HG03025 (cell line): Measurements from ENCODE around the gene METAP2.
"Not testable (repeated sequence)": the region's sequence is repeated elsewhere in the genome, so short reads cannot be mapped to it uniquely, and the experiment has no call there.

Experiments used
- ATAC-seq: cut with Tn5 transposase; IDR thresholded peaks from one replicate; pipeline ENCODE4 v1.9.1; 2021; ENCODE audit warnings: mild to moderate bottlenecking, moderate library complexity; ENCODE audit not compliant: unreplicated experiment, low FRiP score

The METAP2 gene

DNA sequence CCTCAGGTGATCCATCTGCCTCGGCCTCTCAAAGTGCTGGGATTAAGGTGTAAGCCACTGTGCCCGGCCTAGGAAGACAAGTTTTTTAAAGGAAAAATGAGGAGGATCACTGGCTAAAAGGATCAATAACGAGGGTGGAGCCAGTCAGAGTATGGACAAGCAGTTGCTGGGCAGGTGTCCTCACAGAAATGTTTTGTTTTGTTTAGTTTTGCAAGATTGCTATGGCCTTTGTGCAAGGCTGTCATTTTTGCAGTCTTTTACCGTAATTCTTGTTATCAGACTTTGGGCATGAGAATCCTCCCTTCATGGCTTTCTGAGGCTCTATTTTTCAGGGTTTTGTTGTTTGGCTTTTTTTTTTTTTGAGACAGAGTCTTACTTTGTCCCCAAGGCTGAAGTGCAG is 11.9 kb upstream of the METAP2 start:
- no peak for ATAC-seq

DNA sequence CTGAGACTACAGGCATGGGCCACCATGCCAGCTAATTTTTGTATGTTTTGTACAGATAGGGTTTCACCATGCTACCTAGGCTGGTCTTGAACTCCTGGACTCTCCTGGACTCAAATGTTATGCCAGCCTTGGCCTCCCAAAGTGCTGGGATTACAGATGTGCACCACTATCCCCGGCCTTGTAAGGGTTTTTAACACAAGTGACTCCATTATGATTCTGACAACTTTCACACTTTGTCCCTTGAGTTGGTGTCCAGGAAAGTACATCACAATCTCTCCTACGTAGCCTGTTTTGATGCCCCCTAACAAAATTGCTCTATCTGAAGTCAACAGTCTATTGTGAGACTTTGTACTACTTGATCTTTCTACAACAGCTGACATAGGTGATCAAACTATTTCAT is 11.4 kb upstream of the METAP2 start:
- no peak for ATAC-seq

DNA sequence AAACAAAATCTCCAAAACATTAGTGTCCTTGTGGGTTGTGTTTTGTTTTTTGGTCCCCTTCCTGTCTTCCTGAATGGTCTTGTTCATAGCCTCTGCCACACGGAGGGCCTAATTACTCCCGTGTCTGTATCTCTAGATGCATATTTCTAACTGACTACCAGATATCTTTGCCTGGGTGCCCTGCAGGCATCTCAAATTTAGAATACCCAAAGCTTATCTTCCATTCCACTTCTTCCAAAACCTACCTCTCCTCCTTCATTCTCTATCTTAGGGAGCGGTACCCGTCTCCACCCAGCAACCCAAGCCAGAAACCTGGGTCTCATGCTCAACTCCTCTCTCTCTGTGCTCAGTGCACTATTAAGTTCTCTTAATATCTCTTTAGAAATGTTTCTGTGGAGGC is 10.9 kb upstream of the METAP2 start:
- ATAC-seq = no peak

DNA sequence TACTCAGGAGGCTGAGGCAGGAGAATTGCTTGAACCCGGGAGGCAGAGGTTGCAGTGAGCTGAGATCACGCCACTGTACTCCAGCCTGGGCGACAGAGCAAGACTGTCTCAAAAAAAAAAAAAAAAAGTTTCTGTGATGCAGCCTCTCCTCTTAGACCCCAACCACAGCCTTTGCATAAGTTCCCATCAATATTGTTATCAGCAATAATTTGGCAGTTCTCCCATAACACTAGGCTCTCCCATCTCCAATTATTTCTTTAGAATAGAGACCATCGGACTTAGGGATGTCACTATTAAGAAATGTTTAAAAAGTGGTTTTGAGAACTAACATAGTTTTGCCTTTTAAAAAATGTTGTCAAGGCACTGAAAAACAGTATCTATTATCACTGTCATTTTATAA is 10.2 kb upstream of the METAP2 start:
- not testable (repeated sequence) for ATAC-seq

DNA sequence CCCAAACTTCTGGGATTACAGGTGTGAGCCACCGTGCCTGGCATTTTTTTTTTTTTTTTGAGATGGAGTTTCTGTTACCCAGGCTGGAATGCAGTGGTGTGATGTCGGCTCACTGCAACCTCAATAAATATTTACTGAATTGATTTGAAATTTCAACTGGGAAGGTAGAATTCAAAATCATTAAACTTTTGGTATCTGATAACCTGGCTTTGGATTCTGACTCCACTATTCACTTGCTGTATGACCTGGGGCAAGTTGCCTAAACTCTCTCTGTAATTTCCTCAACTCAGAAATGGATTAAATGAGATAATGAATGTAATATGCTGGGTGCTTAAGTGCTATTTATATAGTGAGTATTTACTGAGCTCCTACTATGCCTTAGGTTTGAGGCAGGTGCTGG is 8.7 kb upstream of the METAP2 start:
- no peak for ATAC-seq

DNA sequence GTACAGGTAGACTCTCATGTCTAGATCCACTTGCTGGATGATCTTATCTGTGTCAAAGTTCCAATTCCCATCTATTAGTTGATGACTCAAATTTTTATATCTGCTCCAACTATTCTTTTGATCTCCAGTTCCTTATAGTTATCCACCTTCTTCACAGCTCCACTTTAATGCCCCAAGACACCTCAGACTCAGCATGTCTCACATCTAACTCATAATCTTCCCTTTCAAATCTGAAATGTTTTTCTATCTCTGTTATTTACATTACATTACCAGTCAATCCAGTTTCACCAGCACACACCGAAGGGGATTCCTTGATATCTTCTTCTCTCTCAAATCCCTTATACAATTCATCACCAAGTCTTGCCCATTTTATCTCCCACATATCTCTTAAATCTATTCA is 3.7 kb upstream of the METAP2 start:
- no peak for ATAC-seq

DNA sequence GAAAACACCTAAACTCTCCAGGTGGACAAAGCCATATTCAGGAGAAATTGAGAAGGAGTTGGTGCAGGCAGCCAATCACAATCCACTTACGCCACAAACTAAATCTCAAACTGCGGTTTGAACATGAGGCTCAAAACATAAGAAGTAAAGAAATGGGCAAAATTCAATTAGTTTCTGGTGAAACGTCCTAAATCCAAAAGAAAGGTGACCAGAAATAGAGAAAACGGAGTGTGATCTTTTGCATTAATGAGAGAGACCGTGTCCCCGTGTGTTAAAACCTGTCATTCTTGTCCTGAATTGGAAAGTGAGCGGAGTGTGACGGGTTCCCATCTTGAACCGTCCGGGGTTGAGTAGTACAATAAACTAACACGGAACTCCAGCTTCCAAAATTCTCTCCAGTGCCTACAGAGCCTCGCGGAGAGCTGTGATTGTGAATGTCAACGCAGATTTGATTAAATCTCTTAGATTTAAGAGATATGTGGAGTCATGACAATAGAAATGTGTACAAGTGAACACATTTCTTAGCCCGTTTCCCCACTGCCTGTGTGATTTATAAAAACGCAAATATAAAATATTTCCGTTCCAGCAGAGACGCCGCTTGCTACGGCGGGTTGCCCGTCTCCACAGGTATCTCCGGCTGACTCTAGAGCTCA is 595 bp upstream of the METAP2 start:
- peak; percentile 40 for ATAC-seq

DNA sequence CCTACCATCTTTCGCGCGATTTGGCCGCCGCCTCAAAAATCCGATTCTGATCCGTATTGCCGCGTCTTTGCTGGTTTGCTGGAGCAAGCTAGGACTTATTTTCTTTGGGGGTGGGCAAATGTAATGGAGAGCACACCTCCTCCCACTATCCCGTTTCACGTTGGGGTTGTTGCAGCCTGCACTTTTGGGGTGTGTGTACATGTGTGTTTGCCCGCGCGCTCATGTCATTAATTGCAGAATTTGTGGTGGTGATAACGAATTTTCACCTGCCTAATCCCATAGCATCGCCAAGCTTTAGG is 657 bp downstream of the METAP2 start:
- no peak for ATAC-seq

DNA sequence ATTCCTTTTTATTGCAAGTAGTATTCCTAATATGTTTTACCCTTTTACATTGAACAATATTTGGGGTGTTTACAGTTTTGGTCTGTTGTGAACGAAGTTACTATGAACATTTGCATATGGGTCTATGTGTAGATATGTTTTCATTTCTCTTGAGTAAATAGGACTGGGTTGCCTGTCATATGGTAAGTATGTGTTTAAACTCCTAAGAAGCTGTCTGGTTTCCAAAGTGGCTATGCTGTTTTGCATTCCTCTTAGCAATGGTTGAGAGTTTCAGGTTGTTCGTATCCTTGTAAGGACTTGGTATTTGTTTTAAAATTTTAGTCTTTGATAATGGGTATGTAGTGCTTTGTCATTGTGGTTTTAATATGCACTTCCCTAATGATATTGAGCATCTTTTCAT is 6.3 kb downstream of the METAP2 start:
- ATAC-seq = no peak

DNA sequence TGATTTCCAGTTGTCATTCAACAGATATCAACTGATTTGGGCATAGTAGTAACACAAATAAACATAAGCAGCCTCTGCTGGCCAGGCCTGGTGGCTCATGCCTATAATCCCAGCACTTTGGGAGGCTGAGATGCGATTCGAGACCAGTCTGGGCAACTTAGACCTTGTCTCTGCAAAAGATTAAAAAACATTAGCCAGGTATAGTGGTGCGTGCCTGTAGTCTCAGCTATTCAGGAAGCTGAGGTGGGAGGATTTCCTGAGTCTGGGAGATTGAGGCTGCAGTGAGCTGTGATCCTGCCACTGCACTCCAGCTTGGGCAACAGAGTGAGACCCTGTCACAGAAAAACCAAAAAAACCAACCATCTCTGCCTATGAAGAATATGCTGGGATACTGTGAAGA is 7.1 kb downstream of the METAP2 start:
- ATAC-seq = no peak

DNA sequence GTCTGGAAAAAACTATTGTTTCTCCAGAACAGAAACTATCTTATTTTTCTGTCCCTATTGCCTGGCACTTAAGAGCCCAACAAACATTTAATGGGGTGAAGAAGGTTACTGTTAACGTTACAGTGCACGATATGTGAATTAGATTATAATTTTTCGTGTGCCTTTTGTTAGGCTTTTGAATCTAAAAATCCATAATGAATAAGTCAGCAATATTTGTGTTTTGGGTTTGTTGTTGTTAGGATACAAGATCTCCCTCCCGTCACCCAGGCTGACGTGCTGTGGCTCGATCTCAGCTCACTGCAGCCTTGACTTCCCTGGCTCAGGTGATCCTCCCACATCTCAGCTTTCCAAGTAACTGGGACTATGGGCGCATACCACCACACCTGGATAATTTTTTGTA is 7.9 kb downstream of the METAP2 start:
- no peak for ATAC-seq

DNA sequence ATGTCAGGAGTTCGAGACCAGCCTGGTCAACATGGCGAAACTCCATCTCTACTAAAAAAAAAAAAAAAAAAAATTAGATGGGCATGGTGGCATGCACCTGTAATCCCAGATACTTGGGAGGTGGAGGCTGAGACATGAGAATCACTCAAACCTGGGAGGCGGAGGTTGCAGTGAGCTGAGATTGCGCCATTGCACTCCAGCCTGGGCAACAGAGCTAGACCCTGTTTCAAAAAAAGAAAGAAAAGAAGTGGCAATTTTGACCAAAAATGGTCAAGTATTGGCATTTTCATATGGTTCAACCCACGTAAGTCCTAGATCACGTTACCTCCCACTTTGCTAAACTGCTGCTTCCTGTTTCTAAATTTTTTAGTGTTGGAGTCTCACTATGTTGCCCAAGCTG is 8.6 kb downstream of the METAP2 start:
- not testable (repeated sequence) for ATAC-seq

DNA sequence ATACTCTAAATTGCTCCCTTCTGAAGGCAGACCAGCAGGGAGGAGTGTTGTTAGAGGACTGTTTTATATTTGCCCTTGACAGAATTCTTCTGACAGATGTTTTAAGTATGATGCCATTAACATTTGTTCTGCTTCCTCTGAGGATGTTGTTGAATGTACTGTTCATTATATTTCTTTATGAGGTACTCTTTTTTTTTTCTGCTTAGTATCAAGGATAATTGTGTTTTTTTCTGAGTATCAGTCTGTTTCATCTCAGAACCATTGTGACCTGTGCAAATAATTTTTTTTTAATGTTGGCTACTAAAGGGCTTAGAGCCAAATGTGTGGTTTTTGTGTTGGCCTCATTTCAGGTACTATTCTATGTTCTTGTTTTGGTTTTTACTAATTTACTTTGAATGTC is 10.6 kb downstream of the METAP2 start:
- no peak for ATAC-seq

DNA sequence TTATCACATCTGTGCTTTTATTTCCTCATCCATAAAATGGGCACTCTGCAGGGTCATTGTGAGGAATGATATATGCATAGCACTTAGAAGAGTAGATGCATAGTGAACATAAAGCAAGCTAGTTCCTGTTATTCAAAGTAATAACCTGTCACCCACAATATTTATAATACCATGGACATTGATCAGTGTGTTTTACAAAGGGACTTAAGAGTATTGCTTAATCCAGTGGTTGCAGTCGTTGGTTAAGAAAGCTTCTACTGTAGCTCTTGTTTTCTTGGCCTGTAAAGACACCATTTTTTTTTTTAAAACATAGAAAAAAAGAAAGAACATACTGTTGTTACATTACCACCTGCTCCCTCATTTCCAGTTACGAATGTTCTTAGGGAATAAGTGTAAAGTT is 13.1 kb downstream of the METAP2 start:
- ATAC-seq = no peak

DNA sequence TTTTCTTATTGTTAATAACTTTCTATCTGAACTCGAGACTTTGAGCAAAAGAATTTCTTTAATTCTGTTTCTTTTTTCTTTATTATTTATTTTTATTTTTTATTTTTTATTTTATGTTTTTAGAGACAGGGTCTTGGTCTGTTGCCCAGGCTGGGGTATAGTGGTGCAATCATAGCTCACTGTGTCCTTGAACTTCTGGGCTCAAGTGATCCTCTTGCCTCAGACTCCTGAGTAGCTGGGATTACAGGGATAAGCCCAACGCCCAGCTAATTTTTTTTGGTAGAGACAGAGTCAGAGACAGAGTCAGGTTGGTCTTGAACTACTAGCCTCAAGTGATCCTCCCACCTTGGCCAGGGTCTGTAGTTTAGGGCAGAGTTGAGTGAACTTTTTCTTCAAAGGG is 18.5 kb downstream of the METAP2 start:
- ATAC-seq = no peak

DNA sequence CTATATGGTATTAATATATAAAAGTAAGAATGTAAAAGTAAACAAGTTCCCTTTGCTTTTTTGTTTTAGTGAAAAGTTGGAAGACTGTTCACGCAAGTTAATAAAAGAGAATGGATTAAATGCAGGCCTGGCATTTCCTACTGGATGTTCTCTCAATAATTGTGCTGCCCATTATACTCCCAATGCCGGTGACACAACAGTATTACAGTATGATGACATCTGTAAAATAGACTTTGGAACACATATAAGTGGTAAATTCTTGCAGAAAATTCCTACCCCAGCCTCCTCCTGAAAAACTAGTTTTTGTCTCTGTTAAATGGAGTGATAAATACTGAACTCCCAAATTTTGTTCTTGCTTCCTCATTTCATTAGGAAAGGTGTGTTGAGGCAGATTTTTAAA is 20.9 kb downstream of the METAP2 start:
- ATAC-seq = no peak

DNA sequence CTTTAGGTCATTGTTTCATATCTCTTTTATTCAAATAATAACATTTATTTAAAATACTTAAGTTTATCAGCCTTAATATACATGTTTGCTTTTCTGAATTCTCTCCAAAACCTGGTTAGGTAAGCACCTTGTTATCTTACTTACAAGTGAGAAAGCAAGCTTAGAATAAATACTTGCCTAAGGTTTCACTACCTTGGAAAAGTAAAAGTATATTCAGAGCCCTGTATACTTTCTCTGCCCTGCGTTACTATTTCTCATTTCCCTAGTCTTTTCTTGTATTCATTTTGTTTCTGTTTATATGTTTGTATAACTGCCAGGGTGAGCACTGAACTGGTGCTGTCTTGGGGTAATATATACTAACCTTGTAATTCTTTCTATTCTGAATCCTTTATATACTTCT is 21.5 kb downstream of the METAP2 start:
- ATAC-seq = no peak

DNA sequence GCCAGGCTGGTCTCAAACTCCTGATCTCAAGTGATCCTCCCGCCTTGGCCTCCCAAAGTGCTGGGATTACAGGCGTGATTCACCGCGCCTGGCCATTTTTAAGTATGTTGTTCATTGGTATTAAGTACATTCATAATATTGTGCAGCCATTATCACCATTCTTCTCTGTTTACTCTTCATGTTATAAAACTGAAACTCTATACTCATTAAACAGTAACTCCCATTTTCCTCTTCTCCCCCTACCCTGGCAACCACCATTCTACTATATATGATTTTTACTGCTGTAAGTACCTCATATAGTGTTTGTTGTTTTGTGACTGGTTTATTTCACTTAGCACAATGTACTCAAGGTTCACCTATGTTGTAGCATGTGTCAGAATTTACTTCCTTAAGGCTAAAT is 23.1 kb downstream of the METAP2 start:
- ATAC-seq = no peak

DNA sequence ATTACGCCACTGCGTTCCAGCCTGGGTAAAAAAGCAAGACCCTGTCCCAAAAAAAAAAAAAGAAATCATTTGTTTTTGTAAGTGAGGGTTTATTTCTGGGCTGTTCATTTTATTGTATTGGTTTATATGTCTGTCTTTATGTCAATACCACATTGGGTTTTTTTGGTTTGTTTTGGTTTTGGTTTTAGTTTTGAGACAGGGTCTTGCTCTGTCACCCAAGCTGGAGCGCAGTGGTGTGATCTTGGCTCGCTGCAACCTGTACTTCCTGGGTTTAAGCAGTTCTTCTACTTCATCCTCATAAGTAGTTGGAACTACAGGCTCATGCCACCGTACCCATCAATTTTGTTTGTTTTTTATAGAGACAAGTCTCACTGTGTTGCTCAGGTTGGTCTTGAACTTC is 25.0 kb downstream of the METAP2 start:
- ATAC-seq = no peak

DNA sequence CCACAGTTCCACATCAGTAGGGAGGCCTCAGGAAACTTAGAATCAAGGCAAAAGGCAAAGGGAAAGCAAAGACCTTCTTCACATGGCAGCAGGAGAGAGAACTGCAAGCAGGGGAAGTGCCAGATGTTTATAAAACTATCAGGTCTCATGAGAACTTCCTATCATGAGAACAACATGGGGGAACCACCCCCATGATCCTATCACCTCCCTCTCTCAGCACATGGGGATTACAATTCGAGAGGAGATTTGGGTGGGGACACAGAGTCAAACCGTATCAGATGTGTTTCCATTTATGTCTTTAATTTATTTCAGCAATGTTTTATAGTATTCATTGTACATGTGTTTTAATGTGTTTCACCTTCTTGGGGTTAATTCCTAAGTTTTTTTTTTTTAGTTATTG is 25.8 kb downstream of the METAP2 start:
- ATAC-seq = no peak

DNA sequence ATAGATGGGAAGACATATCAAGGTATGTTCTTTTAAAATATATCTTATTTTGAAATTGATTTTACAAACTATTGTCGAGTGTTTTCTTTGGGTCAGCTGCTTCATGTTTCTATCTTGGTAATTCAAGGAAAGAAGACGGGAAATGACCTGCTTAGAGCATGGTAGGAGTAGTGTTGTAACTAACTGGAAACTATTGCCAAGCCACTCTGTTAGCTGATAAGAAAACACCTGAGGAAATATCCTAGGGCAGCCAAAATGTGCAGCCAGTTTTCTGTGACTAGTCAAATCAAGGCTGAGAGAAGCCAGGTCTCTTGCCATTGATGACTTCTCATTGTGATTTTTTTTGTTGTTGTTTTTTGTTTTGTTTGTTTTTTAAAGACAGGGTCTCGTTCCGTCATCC is 30.2 kb downstream of the METAP2 start:
- no peak for ATAC-seq

DNA sequence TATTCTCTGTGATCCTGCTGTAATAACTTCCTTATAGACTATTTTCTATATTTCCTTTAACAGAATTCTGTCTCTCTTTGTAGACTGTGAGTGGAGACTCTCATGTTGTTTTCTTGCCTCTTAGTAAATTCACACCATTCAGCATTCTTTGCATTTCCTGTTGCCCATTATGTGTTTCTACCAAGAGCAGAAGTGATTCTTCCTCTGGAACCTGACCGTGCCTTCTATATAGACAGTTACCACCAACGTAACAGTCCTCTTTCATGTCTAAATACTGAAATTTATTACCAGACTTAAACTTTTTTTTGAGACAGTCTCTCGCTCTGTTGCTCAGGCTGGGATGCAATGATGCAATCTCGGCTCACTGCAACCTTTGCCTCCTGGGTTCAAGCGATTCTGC is 31.1 kb downstream of the METAP2 start:
- no peak for ATAC-seq
